HG03060 (cell line): ENCODE data around the gene PTPRR.

Experiments
- ATAC-seq: cut with Tn5 transposase; IDR thresholded peaks from one replicate; pipeline ENCODE4 v1.9.1; 2021; ENCODE audit warnings: low read depth, moderate number of reproducible peaks; ENCODE audit not compliant: unreplicated experiment

PTPRR gene

DNA sequence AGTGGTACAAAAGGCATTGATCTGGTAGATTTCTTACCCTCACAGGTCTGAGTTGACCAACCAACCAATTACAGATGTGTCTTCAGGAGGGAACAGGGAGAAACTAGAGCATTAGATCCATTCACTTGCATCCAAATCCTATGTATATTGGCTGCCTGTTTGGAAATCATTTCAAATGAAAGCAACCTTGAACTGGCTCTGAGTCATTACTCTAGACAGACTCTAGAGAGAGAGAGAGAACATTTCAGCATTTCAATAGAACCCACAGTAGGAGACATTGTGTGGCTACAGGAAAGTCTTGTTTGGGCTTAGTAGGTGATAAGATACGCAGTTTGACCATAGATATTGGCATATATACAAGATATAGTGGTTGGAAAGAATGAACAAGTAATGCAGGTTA is 114.5 kb downstream of the PTPRR start:
- no peak for ATAC-seq

DNA sequence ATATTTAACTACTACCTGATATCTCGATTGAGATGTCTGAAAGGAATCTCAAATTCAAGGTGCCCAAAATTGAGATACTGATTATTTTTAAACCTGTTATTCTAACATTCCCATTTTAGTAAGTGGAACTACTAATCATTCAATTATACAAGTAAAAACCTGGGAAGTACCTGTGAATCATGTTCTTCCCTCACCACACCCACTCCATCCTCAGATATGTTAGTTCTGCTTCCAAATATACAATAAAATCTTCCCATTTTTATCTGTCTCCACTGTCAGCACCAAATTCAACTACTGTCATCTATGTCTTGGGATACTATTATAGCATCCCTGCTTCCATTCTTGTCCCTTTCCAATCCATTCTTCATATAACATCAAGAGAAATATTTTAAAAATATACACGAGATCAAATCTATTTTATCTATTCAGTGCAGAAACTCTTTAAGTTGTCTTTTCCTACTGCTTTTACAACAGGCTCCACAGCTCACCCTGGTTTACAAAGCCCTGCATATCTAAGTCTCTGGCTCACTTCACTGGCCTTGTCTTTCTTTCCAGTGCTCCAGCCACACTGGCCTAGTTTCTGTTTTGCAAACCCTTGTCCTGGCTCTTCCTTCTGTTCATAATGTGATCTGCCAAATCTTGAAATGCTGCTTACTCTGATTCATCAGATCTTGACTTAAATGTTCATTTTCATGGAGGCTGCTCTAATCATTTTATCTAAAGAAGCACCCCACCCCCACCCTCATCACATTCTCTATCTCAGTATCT is 122.3 kb downstream of the PTPRR start:
- ATAC-seq: no peak

DNA sequence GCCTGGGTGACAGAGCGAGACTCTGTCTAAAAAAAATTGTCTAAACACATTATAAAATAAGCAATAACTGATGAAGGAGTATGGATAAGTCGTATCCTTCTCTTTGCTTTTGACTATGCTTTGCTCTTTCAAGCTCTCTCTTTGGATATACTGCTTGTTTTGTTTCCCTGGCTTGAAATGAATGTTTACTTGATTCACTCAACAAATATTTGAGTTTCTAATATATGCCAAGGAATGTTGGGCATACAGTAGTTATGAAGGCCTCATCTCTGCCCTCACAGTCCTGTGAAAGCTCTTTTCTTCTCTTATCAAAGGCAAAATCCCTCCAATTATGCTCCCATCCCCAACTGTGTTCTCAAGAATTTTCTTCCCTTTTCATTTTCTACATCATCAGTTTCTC is 123.5 kb downstream of the PTPRR start:
- no peak for ATAC-seq

DNA sequence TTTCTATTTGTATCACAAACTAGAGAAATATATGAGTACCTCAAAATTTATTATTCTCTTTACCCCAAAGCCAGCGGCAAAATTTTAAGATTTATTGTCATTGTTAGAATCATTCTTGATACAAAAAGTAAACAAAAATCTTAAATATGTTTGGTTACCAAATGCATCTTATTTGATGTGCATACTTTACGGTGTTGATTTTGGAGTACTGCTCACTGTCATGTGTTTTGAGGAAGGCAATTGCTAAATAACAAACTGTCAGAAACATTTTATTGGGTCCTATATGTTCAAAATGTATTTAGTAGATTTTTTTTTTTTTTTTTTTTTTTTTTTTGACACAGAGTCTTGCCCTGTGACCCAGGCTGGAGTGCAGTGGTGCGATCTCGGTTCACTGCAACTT is 124.9 kb downstream of the PTPRR start:
- ATAC-seq: no peak

DNA sequence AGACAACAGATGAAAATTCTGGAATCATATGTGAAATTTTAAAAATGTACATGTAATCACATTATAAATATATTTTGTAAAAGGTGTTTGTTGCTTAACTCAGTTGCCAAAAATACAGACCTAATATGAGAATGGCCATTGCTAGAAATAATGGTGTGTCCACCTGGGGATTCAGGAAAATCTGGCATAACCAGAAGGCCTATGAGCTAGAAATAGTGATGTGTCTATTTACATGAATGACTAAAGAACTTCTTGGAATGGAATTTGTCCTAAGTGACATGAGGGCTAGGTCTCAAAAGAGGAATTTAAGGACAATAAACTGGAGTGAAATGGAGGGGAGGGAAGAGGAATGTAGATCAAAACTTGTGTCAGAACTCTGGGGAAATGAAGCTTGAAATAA is 126.4 kb downstream of the PTPRR start:
- ATAC-seq: no peak

DNA sequence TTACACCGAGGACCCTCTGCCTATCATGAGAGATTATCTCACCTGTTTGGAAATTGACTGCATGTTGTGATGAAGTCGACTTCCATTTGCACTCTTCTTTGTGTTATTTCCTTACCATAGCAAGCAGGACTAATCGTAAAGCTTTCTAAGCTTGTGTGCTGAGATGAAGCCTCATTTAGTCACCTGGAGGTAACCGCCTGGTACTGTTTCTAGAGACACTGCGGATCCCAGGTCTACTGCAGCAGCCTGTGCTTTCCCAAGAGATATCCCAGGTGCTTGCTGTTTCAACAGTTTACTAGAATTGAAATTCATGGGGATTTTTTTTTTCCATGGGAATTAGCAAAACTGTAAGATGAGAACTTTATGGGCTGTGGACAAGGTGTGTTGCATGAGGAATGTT is 131.8 kb downstream of the PTPRR start:
- no peak for ATAC-seq

DNA sequence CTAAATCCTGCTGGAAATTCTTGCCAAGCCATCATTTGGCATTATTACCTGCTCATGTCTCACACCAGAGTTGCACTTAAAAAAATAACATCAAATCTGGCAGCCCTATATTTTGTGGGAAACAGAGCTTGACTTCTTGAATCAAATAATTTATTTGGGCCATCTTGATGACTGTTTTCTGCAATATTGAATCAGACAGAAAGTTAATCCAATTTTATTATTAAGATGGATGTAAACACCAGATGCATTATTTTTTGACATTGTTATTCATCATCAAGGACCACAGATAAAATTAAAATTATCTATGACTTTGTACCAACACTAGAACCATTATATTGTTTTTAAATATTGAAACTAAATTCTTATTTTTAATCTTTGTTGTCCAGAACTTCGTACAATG is 132.9 kb downstream of the PTPRR start:
- no peak for ATAC-seq

DNA sequence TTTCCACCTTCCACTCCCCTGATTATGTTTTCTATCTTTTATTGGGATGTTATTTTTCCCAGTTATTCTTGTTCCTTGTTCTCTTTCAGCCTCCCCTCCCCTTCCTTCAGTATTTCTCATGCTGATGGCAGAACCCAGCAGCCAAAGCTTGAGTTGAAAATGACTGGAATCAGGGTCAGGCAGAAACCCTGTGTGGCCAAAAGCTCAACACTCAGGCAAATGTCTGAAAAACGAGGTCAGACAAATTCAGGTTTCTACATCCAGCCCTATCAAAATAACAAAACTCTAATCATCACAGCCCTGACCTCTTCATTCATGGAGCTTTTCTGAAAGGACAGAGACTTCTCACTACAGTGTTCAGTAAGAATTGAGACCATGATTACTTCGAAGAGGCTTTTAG is 134.6 kb downstream of the PTPRR start:
- no peak for ATAC-seq

DNA sequence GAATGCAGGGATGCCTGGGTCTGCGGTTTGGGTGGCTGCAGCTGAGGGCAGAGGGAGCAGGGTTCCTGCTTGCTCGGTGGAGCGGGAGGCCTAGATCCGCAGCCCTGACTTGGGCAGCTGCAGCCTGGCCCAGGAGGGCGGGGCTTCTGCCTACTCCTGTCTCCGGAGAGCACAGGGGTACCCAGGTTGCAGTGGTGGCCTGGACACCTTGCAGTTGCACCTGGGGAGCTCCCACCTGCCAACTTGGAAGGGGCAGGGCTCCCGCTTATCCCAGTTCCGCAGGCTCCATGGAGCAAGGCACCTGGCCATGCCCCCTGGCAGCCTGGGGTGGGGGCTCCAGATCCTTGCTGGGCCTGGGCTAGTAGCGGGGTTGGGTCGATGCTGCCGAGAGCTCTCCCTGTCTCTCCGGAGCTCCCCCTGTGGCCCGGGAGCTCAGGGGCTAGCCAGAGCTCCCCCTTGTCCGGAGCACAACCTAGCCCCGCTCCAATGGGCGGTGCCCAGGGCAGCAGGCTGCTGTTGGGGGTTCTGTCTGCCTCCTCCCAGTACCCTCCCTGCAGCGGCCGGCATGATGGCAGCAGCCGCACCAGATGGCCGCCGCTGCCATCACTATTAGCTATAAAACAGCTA is 136.4 kb downstream of the PTPRR start:
- ATAC-seq: no peak

DNA sequence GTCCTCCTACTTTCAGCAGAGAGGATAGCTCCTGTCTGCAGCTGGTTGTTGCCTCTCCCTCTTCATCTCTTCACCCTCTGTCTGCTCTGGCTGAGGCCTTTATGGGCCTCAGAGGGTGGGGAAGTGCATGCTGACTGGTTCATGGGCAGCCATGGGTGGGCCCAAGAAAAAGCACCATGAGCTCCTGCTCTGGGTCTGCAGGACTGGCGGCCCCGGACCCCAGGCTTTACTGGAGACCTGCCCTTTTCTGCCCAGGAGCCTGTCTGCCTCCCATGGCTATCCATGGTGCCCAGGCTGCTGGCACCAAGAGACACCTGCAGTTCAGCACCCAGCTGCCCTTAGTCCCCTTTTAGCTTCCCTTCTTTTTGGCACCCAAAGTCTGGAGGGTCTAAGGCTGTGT is 137.1 kb downstream of the PTPRR start:
- no peak for ATAC-seq

DNA sequence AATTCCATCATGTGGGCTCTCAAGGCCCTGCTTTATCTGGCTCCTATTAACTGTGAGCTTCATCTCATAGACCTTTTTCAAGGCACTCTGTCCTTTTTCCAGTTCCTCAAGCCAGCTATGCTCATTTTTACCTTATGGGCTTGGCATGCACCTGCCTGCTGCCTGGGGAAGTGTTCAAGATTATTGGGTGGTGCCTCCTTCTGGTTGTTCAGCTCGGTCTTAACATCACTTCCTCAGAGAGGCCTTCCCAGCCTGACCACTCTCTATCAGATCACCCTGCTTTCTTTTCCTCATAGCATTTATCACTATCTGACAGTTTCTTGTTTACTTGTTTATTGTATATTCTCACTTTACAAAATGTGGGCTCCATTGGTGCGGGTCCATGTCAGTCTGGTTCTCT is 141.3 kb downstream of the PTPRR start:
- no peak for ATAC-seq

DNA sequence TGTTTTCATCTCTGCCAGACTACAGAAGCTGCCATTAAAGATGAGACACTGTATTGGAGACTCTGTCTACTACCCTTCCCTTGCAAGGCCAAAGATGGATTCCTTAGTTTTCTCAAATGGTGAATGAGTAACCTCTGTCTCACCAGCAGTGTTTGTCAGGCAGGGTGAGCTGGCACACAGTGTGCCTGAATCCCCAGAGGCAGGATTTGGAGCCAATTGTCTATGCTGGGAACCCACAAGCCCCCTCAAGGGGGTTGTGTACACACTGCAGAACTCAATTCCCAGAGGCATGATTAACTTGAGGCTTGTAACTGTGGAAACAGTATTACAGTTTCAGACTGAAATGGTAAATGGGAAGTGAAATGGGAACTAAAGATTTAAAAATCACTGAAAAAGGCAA is 146.5 kb downstream of the PTPRR start:
- ATAC-seq: no peak

DNA sequence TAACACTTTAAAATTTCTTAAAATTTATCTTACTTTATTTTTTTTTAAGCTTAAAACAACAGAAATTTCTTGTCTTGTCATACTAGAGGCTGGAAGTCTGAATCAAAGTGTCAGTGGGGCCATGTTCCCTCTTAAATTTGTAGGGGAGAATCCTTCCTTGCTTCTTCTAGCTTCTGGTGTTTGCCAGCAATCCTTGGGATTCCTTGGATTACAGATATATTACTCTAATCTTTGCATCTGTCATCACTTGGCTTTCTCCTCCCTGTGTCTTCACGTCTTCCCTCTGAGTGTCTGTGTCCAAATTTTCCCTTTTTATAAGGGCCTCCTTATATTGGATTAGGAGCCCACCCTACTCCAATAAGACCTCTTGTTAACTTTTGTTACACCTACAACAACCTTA is 147.7 kb downstream of the PTPRR start:
- no peak for ATAC-seq

DNA sequence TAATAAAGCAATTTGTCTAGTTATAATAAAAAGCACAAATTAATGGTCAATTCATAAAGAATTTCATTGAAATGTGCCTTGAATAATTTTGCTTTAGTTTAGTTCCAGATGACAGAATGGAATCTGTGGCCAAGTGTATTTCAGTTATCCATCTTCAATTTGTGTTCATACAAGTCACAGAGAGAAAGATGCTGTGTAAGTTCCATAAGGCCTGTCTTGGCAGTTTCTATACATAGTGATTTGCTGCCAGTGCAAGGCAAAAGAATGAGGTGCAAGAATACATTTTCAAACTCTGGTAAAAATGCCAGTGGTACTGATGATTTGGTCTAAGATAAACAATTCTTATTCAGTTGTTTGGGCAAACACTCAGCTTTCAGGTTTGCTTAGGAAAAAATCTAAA is 149.0 kb downstream of the PTPRR start:
- ATAC-seq: no peak

DNA sequence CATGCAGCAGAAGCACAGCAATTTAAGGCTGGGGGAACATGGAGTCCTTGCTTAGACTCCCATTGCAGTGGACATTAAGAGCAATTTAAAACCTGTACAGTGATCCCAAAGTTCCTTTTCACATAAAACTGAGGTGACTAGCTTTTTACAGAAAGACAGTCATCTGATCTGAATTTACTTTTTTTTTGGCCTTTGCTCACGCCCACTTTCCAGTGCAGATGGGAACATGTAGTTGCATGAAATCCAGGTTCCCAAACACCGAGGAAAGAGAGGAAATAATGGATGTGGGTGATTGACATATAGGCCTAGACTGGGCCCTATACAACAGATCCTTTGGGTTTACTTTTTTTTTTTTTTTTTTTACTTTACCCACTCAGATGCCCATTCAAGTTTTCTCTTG is 156.9 kb downstream of the PTPRR start:
- no peak for ATAC-seq

DNA sequence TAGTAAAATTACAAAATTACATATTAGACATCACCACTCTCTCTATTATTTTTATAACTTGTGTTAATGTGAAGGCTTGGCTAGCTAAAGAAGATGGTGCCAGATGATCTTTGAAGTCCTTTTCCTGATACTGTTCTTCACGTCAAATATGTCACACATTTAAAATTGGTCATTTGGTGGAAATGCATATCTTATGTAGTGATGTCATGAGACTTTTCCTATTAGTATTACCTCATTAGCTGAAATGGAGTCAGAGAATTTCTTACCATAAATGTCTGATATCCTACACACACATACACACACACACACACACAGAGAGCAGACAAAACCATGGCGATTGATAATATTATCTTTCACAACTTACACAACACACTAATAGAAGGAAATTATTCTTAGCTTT is 158.5 kb downstream of the PTPRR start:
- ATAC-seq: no peak

DNA sequence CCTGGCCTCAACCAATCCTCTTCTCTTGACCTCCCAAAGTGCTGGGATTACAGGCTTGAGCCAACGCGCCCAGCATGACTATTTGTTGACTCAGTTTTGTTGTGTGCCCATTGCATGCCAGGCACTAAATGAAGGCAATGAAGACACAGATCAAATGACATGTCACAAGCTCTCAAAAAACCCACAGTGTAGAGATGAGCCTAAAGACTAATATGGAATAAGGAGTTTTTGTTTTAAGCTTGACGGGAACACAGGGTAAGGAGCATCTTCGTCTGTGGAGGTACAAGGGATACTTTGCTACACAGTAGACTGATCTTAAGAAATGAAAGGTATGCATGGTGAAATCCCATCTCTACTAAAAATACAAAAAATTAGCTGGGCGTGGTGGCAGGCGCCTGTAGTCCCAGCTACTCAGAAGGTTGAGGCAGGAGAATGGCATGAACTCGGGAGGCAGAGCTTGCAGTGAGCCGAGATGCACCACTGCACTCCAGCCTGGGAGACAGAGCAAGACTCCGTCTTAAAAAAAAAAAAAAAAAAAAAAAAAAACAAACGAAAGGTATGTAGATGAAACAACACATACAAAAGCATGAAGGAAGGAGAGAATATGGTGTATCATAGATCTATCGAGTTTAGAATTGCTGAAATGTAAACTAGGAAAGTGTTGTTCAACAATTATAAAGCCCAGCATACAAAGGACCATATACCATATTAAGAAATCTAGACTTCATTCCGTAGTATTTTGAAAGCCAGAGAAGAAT is 161.2 kb downstream of the PTPRR start:
- ATAC-seq: no peak

DNA sequence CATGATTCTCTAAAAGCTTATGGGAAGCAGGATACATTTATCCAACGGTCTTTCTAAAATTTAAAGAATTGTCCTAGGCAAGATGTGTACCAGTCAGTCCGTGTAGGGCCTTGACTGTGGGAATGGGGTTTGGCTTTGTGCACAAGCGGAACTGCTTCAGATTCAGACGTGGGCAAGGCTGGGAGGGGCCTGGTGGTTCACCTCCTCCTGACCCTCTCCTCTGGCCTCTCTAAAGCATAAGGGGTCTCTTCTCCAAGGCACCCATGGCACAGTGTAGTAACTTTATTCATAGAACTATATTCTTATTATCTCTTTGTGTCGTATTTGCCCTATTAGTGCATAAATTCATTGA is 162.1 kb downstream of the PTPRR start:
- no peak for ATAC-seq

DNA sequence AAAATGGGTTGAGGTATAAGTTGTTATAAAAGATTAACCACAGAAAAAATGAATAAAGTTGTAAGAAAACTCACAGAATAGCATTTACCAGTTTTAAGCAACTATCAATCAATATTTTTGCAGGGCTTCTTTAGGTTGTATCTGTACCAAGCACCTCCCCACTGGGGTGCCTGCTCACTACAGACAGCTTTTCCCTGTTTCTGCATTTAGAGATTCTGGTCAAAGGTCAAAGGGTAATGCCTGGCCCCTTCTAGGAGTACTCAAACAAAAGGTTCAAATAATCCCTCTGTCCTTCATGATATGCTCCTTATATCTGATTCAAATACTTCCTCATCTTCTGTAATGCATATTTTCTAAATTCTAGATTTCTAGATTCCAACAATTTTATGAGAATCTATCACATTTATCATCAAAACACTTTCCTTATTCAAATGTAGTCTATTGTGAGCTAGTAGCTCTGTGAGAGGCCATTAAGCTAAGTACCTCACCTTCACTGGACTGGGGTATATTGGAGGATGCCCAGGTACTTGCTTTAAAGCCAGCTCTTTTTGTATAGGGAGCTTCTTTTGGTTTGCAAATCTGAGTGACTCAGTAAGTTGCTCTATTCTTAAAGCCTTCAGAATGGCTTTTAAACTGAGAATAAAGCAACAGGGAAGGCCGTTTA is 162.6 kb downstream of the PTPRR start:
- ATAC-seq: no peak

DNA sequence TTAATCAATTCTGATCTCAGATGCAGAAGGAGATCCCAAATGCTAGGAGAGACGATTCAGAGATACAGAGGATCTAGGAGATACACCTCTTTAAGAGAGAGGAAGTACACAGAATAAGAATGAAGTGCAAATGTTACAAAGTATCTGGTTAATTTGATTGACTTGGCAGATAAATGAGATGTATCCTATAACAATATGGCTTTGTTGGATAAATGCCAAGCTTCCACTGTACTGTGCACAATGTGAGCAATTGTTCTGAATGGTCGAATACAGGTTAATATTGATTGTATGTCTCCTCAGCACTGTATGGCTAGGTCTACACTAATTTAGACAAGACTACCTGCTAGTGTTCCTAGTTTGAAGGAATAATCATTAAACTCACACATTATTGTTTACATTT is 163.7 kb downstream of the PTPRR start:
- ATAC-seq: no peak

DNA sequence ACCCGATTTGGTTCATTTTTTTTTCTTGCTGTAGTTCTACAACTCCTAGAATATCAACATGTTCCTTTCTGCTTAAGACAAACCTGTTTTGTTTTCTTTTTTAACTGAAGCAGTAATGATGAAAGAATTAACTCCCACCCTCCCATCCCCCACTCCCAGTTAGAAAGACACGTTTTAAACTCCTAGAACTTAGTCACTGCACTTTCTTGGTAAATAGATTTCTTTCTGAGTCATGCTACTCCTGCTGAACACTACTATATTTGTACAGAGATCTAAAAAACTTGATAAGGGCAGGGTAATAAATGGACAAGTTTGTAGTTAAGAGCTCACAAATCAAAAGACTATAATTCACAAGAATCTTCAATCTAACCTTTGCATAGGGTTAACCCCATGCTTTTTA is 164.4 kb downstream of the PTPRR start:
- ATAC-seq: no peak
